ENCODE data around the gene CTRL. TPM values are rescaled to one million over a fixed set of nuclear protein-coding genes. Genes with fewer than 3 reads are reported as not detected.
A peak's percentile ranks its signal among the peaks of the same experiment; 100 is the strongest.
"Not testable (repeated sequence)": the region's sequence is repeated elsewhere in the genome, so short reads cannot be mapped to it uniquely, and the experiment has no call there.

Gene CTRL
- polyA plus RNA-seq, 3 donors, result 0.69 to 17.4 (median 1.6) TPM

- no peaks in the 10 kb centered on the region for H3K9me3 ChIP-seq (replicated peaks in 1 of 2; ENCODE audit: control insufficient read depth in 1 of 2, insufficient read depth in 1 of 2, low read length in 2 of 2)
- no peak overlapping the region for H3K9ac ChIP-seq (ENCODE audit: insufficient read depth, low read length, poor library complexity, severe bottlenecking)
- no peaks in the 10 kb centered on the region for H3K4me1 ChIP-seq (ENCODE audit: control insufficient read depth in 1 of 2, insufficient read depth in 2 of 2, low read length in 2 of 2)
- H3K79me2 ChIP-seq (ENCODE audit: insufficient read depth, low read length), result peaks cover 50% of the 10 kb centered on the region
- no peak overlapping the region for H3K4me2 ChIP-seq (replicated peaks; ENCODE audit: extremely low read depth, low read length, poor library complexity, severe bottlenecking)
- peaks cover 6% of the 10 kb centered on the region for H3K4me1 Mint-ChIP-seq
- intact Hi-C loops (cut with micrococcal nuclease), result no loop called here
- WGBS (ENCODE audit: insufficient coverage), result 100% methylated on average over 3 of the region's 7 CpGs
- H3K27me3 Mint-ChIP-seq (ENCODE audit: low read depth in 3 of 3), result no peaks in the 10 kb centered on the region
- no peak overlapping the region for H3K27ac ChIP-seq (ENCODE audit: low read depth in 1 of 2, low read length in 2 of 2)
- no peaks in the 10 kb centered on the region for H3K9me3 Mint-ChIP-seq
- TF ChIP-seq CTCF (IDR thresholded peaks at IDR 0.05), result no peak
- no peak overlapping the region for H3K4me3 ChIP-seq (replicated peaks in 1 of 3; ENCODE audit: low read depth in 2 of 3, low read length in 3 of 3)
- no peak overlapping the region for H3K4me3 Mint-ChIP-seq
- H3K27me3 ChIP-seq (ENCODE audit: control insufficient read depth in 2 of 2, insufficient read depth in 2 of 2, low read length in 2 of 2), result no peaks in the 10 kb centered on the region
- peaks cover 78% of the 10 kb centered on the region for H4K20me1 ChIP-seq (ENCODE audit: insufficient read depth, low read length)
- peaks cover 44 to 73% of the 10 kb centered on the region in 2 donors for H3K36me3 ChIP-seq (replicated peaks in 1 of 2; ENCODE audit: control insufficient read depth in 1 of 2, insufficient read depth in 2 of 2, low read length in 2 of 2)
- DNase-seq, result no peak
- H2AFZ ChIP-seq (ENCODE audit: insufficient read depth, low read depth, low read length, poor library complexity, severe bottlenecking), result no peak overlapping the region
- peak overlapping the region in 1 of 7 donors; percentile 29 for H3K27ac Mint-ChIP-seq
- H3K36me3 Mint-ChIP-seq, result peaks cover 62 to 78% of the 10 kb centered on the region in 2 donors
These were observed 15.6 kb downstream of the CTRL start for GRCh38 chr16:67915831-67916723.

- H3K9me3 Mint-ChIP-seq; H3K9ac ChIP-seq (ENCODE audit: insufficient read depth, low read length, poor library complexity, severe bottlenecking); H3K4me1 Mint-ChIP-seq; H3K9me3 ChIP-seq (replicated peaks in 1 of 2; ENCODE audit: control insufficient read depth in 1 of 2, insufficient read depth in 1 of 2, low read length in 2 of 2); H2AFZ ChIP-seq (ENCODE audit: insufficient read depth, low read depth, low read length, poor library complexity, severe bottlenecking); H3K27me3 ChIP-seq (ENCODE audit: control insufficient read depth in 2 of 2, insufficient read depth in 2 of 2, low read length in 2 of 2); H3K4me1 ChIP-seq (ENCODE audit: control insufficient read depth in 1 of 2, insufficient read depth in 2 of 2, low read length in 2 of 2); H3K4me2 ChIP-seq (replicated peaks; ENCODE audit: extremely low read depth, low read length, poor library complexity, severe bottlenecking); H3K4me3 ChIP-seq (replicated peaks in 1 of 3; ENCODE audit: low read depth in 2 of 3, low read length in 3 of 3); intact Hi-C loops (cut with micrococcal nuclease); H3K4me3 Mint-ChIP-seq; H3K27me3 Mint-ChIP-seq (ENCODE audit: low read depth in 3 of 3); DNase-seq; H3K27ac ChIP-seq (ENCODE audit: low read depth in 1 of 2, low read length in 2 of 2): not testable (repeated sequence)
- no CpG with 5 or more reads among the region's 2 CpGs for WGBS (ENCODE audit: insufficient coverage)
- Histone ChIP-seq H4K20me1 (ENCODE audit: insufficient read depth, low read length) (peaks cover 80% of the 10 kb centered on the region), H3K36me3 (replicated peaks in 1 of 2; ENCODE audit: control insufficient read depth in 1 of 2, insufficient read depth in 2 of 2, low read length in 2 of 2) (peaks cover 49 to 76% of the 10 kb centered on the region in 2 donors), H3K79me2 (ENCODE audit: insufficient read depth, low read length) (peaks cover 47% of the 10 kb centered on the region)
- H3K27ac Mint-ChIP-seq, result peak overlapping the region in 1 of 7 donors; percentile 2
- peaks cover 63 to 80% of the 10 kb centered on the region in 2 donors for H3K36me3 Mint-ChIP-seq
These were observed 16.2 kb downstream of the CTRL start for GRCh38 chr16:67915496-67915769.

Measured in CD14-positive monocyte (primary cell).